Parathyroid adenoma (tissue), 2 donors: ENCODE results near the gene MAP2.
A peak's percentile ranks its signal among the peaks of the same experiment; 100 is the strongest.
"Not testable (repeated sequence)": the region's sequence is repeated elsewhere in the genome, so short reads cannot be mapped to it uniquely, and the experiment has no call there.

Experiments used
- H2AFZ ChIP-seq: fragments of 300-600 bp; sonication (generic); one replicate; pipeline ENCODE4 v1.7.0; 2017; ENCODE audit warnings: antibody characterized with exemption, mild to moderate bottlenecking
- H3K27ac ChIP-seq: fragments of 300-600 bp; sonication (generic); one replicate; pipeline ENCODE4 v1.7.0; 2017
- H3K27me3 ChIP-seq: fragments of 300-600 bp; sonication (generic); one replicate; pipeline ENCODE4 v1.7.0; 2017; ENCODE audit warnings: low read length; ENCODE audit not compliant: control insufficient read depth, insufficient read depth
- H3K36me3 ChIP-seq: fragments of 300-600 bp; sonication (generic); one replicate; pipeline ENCODE4 v1.7.0; 2017; ENCODE audit warnings: low read length; ENCODE audit not compliant: control insufficient read depth, insufficient read depth
- H3K4me1 ChIP-seq: fragments of 300-600 bp; sonication (generic); one replicate; pipeline ENCODE4 v1.7.0; 2017; ENCODE audit warnings: control low read depth
- H3K4me2 ChIP-seq: fragments of 300-600 bp; sonication (generic); one replicate; pipeline ENCODE4 v1.7.0; 2017; ENCODE audit warnings: low read length
- H3K4me3 ChIP-seq: fragments of 300-600 bp; sonication (generic); one replicate; pipeline ENCODE4 v1.7.0; 2017; ENCODE audit warnings: low read depth, low read length
- H3K79me2 ChIP-seq: fragments of 300-600 bp; sonication (generic); one replicate; pipeline ENCODE4 v1.7.0; 2017; ENCODE audit warnings: control low read depth
- H3K9ac ChIP-seq: fragments of 300-600 bp; sonication (generic); one replicate; pipeline ENCODE4 v1.7.0; 2017; ENCODE audit warnings: mild to moderate bottlenecking
- H3K9me3 ChIP-seq: fragments of 300-600 bp; sonication (generic); one replicate; pipeline ENCODE4 v1.7.0; 2017; ENCODE audit warnings: low read length; ENCODE audit not compliant: control insufficient read depth
- CTCF ChIP-seq: fragments of 300-600 bp; sonication (generic); IDR thresholded peaks from one replicate; pipeline ENCODE4 v1.7.0; 2017; ENCODE audit warnings: antibody characterized with exemption, mild to moderate bottlenecking
- donor health status: primary hyperparathyroidism.

The MAP2 gene

DNA sequence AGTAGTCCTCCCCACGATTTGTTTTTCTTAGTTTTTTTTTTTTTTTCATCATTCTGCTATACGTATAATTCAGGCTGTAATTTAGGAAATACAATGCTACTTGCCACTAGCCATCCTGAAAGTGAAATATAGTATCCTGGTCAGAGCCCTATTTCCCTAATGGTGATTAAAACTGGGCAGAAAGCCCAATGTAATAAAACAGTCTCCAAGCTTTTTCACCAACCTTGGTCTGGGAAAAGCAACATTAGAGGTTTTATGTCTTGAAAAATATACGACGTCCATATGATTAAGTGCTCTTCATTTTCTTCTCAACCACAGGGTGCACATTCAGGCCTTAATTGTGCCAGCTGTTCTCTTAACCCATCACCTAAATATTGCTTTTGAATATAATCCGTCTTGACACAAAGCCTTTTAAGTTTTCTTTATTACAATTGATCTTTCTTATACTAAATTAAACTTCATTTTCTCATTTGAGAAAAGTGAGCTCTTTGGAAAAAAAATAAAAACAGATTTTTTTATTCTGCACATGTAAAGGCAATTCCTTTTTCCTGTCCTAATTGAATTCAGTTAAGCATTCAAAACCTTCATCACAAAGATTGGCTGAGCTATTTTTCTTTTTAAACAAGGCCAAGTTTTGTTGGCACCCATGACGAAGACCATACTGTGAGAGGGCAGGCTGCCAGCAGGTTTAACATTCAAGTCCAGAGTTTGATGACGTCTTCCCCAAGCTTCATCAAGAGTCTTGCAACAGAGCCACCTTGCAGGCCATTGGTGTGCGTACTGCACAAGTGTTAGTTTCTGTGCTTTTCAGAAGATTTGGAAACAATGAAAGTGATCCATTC is 52.7 kb downstream of the MAP2 start:
- H3K9ac ChIP-seq = no peak overlapping the region
- no peak overlapping the region for H2AFZ ChIP-seq
- peaks cover 9% of the 10 kb centered on the region for H3K4me1 ChIP-seq
- H3K4me3 ChIP-seq = no peak overlapping the region
- no peak overlapping the region for H3K27ac ChIP-seq
- H3K27me3 ChIP-seq = no peaks in the 10 kb centered on the region
- H3K9me3 ChIP-seq = no peaks in the 10 kb centered on the region
- no peaks in the 10 kb centered on the region for H3K79me2 ChIP-seq
- no peak overlapping the region for H3K4me2 ChIP-seq
- no peaks in the 10 kb centered on the region for H3K36me3 ChIP-seq
- no peak for TF ChIP-seq CTCF

DNA sequence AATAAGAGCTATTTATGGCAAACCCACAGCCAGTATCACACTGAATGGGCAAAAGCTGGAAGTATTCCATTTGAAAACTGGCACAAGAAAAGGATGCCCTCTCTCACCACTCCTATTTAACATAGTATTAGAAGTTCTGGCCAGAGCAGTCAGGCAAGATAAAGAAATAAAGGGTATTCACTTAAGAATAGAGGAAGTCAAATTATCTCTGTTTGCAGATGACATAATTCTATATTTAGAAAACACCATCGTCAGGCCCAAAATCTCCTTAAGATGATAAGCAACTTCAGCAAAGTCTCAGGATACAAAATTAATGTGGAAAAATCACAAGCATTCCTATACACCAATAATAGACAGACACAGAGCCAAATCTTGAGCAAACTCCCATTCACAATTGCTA is 68.4 kb downstream of the MAP2 start:
- H3K27ac ChIP-seq, H3K27me3 ChIP-seq: not testable (repeated sequence)

GRCh38 chr2:209495068-209495620 is 71.3 kb downstream of the MAP2 start:
- not testable (repeated sequence) for H3K36me3 ChIP-seq, H2AFZ ChIP-seq, H3K9me3 ChIP-seq, H3K9ac ChIP-seq, H3K4me3 ChIP-seq, H3K79me2 ChIP-seq, H3K4me2 ChIP-seq, H3K4me1 ChIP-seq, H3K27me3 ChIP-seq
- H3K27ac ChIP-seq = peak overlapping the region; percentile 45

More for the DNA sequence above, 68.4 kb downstream of the MAP2 start:
- H2AFZ ChIP-seq, H3K9me3 ChIP-seq, H3K4me3 ChIP-seq, H3K4me2 ChIP-seq, H3K79me2 ChIP-seq, H3K36me3 ChIP-seq, H3K9ac ChIP-seq, H3K4me1 ChIP-seq: not testable (repeated sequence)

GRCh38 chr2:209495855-209496585 is 72.2 kb downstream of the MAP2 start:
- Histone ChIP-seq H3K36me3 (no peaks in the 10 kb centered on the region), H3K9ac (no peak overlapping the region), H2AFZ (no peak overlapping the region), H3K9me3 (no peaks in the 10 kb centered on the region), H3K79me2 (no peaks in the 10 kb centered on the region), H3K4me3 (no peak overlapping the region), H3K4me2 (no peak overlapping the region), H3K27ac (peak overlapping the region; percentile 45), H3K4me1 (no peaks in the 10 kb centered on the region), H3K27me3 (no peaks in the 10 kb centered on the region)
- no peak for TF ChIP-seq CTCF

- H3K27ac ChIP-seq = peak overlapping the region; percentile 43
- no peaks in the 10 kb centered on the region for H3K4me1 ChIP-seq
- H3K36me3 ChIP-seq = no peaks in the 10 kb centered on the region
- H3K79me2 ChIP-seq = no peaks in the 10 kb centered on the region
- H3K9me3 ChIP-seq = no peaks in the 10 kb centered on the region
- H3K9ac ChIP-seq = no peak overlapping the region
- H3K4me3 ChIP-seq = no peak overlapping the region
- no peaks in the 10 kb centered on the region for H3K27me3 ChIP-seq
- H2AFZ ChIP-seq = no peak overlapping the region
- H3K4me2 ChIP-seq = no peak overlapping the region
- TF ChIP-seq CTCF = no peak
Observed at GRCh38 chr2:209496586-209496982, 72.7 kb downstream of the MAP2 start.
